GM23248 (cell line): ENCODE results near the gene NAB1.

Source experiments
- EZH2 ChIP-seq: fragments of 200-600 bp; sonication (generic); IDR thresholded peaks from 2 replicates; pipeline ENCODE4 v1.6.1; 2018; ENCODE audit warnings: antibody characterized with exemption, mild to moderate bottlenecking; ENCODE audit not compliant: insufficient read depth, poor library complexity, severe bottlenecking
- EZH2phosphoT487 ChIP-seq: fragments of 200-600 bp; sonication (generic); IDR thresholded peaks from 2 replicates; pipeline ENCODE4 v1.6.1; 2018; ENCODE audit warnings: antibody characterized with exemption, moderate library complexity, mild to moderate bottlenecking, low read depth; ENCODE audit not compliant: insufficient read depth

DNA sequence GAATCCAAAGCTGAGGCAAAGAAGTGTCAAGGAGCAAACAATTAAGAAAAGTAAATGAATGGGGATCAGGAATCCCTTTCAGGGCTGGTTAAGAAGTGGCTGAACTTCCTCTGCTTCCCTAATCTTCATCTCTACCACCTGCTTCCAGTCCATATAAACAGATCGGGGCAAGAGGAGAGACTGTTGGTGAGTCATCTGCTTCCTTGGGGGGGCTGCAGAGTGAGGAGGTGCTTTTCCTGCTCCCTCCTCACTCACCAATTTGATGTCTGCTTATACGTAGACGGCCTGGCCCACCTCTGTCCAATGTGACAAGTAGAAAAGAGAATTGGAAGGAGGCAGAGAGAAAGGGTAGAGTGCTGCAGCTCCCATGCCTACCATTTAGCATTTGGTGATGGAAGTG is 68.4 kb downstream of the NAB1 start:
- no peak for TF ChIP-seq EZH2phosphoT487
- TF ChIP-seq EZH2, result no peak
